HepG2 (cell line): ENCODE results near the gene ODC1. TPM values are rescaled to one million over a fixed set of nuclear protein-coding genes. Genes with fewer than 3 reads are reported as not detected.
A peak's percentile ranks its signal among the peaks of the same experiment; 100 is the strongest.

Source experiments
- ARID5B ChIP-seq: IDR thresholded peaks from 2 replicates; pipeline ENCODE4 v1.4.0; 2020; ENCODE audit warnings: mild to moderate bottlenecking, missing genetic modification reagents
- CEBPB ChIP-seq: IDR thresholded peaks from 2 replicates; pipeline ENCODE4 v1.6.1; 2011; ENCODE audit warnings: low read depth, low read length, improper control_type of control experiment, borderline replicate concordance
- ISL2 ChIP-seq: sonication (generic); formaldehyde crosslinking; IDR thresholded peaks from 2 replicates; pipeline ENCODE4 v1.5.0; 2020; ENCODE audit warnings: missing genetic modification reagents
- MYC ChIP-seq: sonication (generic); formaldehyde crosslinking; IDR thresholded peaks from 2 replicates; pipeline ENCODE4 v1.9.0; 2021; ENCODE audit warnings: missing genetic modification reagents, borderline replicate concordance
- PAXIP1 ChIP-seq: sonication (generic); formaldehyde crosslinking; conservative IDR thresholded peaks from 2 replicates; pipeline ENCODE4 v1.4.0; 2020; ENCODE audit warnings: mild to moderate bottlenecking, missing genetic modification reagents, moderate library complexity
- PITX1 ChIP-seq: sonication (generic); formaldehyde crosslinking; IDR thresholded peaks from 2 replicates; pipeline ENCODE4 v1.5.1; 2020; ENCODE audit warnings: mild to moderate bottlenecking, missing genetic modification reagents
- PPARG ChIP-seq: conservative IDR thresholded peaks from 2 replicates; pipeline ENCODE4 v1.6.1; 2016; ENCODE audit warnings: missing biosample characterization, missing genetic modification reagents
- SAP130 ChIP-seq: IDR thresholded peaks from 2 replicates; pipeline ENCODE4 v1.6.1; 2016; ENCODE audit warnings: low read depth
- SPEN ChIP-seq: sonication (generic); formaldehyde crosslinking; IDR thresholded peaks from 2 replicates; pipeline ENCODE4 v1.5.1; 2020; ENCODE audit warnings: low read depth, mild to moderate bottlenecking, missing genetic modification reagents
- TBX2 ChIP-seq: sonication (generic); formaldehyde crosslinking; IDR thresholded peaks from 2 replicates; pipeline ENCODE4 v1.5.0; 2020; ENCODE audit warnings: missing genetic modification reagents, mild to moderate bottlenecking, borderline replicate concordance
- THAP11 ChIP-seq: IDR thresholded peaks from 2 replicates; pipeline ENCODE4 v1.6.1; 2016; ENCODE audit warnings: missing biosample characterization, missing genetic modification reagents
- TRIM24 ChIP-seq: sonication (generic); formaldehyde crosslinking; IDR thresholded peaks from 2 replicates; pipeline ENCODE4 v1.8.0; 2022; ENCODE audit warnings: mild to moderate bottlenecking, missing genetic modification reagents
- YEATS4 ChIP-seq: sonication (generic); formaldehyde crosslinking; IDR thresholded peaks from 2 replicates; pipeline ENCODE4 v1.4.0; 2020; ENCODE audit warnings: missing genetic modification reagents, borderline replicate concordance
- ZNF232 ChIP-seq: sonication (generic); formaldehyde crosslinking; IDR thresholded peaks from 2 replicates; pipeline ENCODE4 v1.4.0; 2020; ENCODE audit warnings: missing genetic modification reagents, borderline replicate concordance
- ZNF574 ChIP-seq: sonication (generic); formaldehyde crosslinking; IDR thresholded peaks from 2 replicates; pipeline ENCODE4 v1.4.0; 2020; ENCODE audit warnings: missing genetic modification reagents
- ZNF724P ChIP-seq: sonication (generic); formaldehyde crosslinking; IDR thresholded peaks from 2 replicates; pipeline ENCODE4 v1.8.0; 2022; ENCODE audit warnings: missing genetic modification reagents, borderline replicate concordance
- ZNF775 ChIP-seq: sonication (generic); formaldehyde crosslinking; IDR thresholded peaks from 2 replicates; pipeline ENCODE4 v1.4.0; 2020; ENCODE audit warnings: missing genetic modification reagents, mild to moderate bottlenecking, moderate library complexity, borderline replicate concordance
- ZZZ3 ChIP-seq: sonication (generic); formaldehyde crosslinking; IDR thresholded peaks from 2 replicates; pipeline ENCODE4 v1.4.0; 2020; ENCODE audit warnings: missing genetic modification reagents, mild to moderate bottlenecking, borderline replicate concordance
- polyA plus RNA-seq, 8 experiments: library from polyadenylated mRNA; depleted of rRNA in 3 of 8; stranded (reverse) in 7 of 8; unstranded in 1 of 8; fragments of >200 nt; fragmentation: Illumina TruSeq in 4 of 8; extraction: Trizol in 4 of 8; gene quantifications; 2 replicates each; pipeline versions ENCODE4 v1.2.1 to v1.2.3, GENCODE V29; 2011 to 2016; ENCODE audit warnings: low read depth in 4 of 8, missing spikeins in 1 of 8, mixed read lengths in 1 of 8; ENCODE audit not compliant: insufficient read depth in 1 of 8
- total RNA-seq, 5 experiments: library from RNA; depleted of rRNA; stranded (reverse); fragments of >200 nt; fragmentation: Illumina TruSeq; extraction: Trizol; gene quantifications; 2 replicates each; pipeline ENCODE4 v1.2.3, GENCODE V29; 2016; ENCODE audit warnings: low read depth in 1 of 5

The ODC1 gene
- total and polyA plus RNA-seq, 2 of the 13 experiments (the other 11 are each of a cell fraction or from before 2014, with no cell fraction given): 142 to 371 TPM

- TF ChIP-seq ARID5B (CRISPR knock-in tag): peak; percentile 32; the same call in 1 of the 2 replicates
- 0 out of 2 replicates have a peak, but pooled peaks have one; percentile 14 for TF ChIP-seq PITX1 (CRISPR knock-in tag)
- no peak for TF ChIP-seq PPARG (CRISPR knock-in tag)
- TF ChIP-seq SPEN (CRISPR knock-in tag): no peak
- peak; percentile 25; the same call in 1 of the 2 replicates for TF ChIP-seq TBX2 (CRISPR knock-in tag)
- TF ChIP-seq YEATS4 (CRISPR knock-in tag): 0 out of 2 replicates have a peak, but pooled peaks have one; percentile 23
- 0 out of 2 replicates have a peak, but pooled peaks have one; percentile 30 for TF ChIP-seq THAP11 (CRISPR knock-in tag)
- TF ChIP-seq ZZZ3 (CRISPR knock-in tag): no peak
- peak; percentile 21; the same call in 1 of the 2 replicates for TF ChIP-seq MYC
- no peak for TF ChIP-seq ZNF232 (CRISPR knock-in tag)
- TF ChIP-seq ZNF724P (CRISPR knock-in tag): no peak
- TF ChIP-seq ISL2 (CRISPR knock-in tag): peak; percentile 17; the same call in 1 of the 2 replicates
- TF ChIP-seq SAP130 (CRISPR knock-in tag): peak; percentile 39; the same call in 1 of the 2 replicates
- peak; percentile 65; the same call in 1 of the 2 replicates for TF ChIP-seq PAXIP1
- no peak for TF ChIP-seq TRIM24 (CRISPR knock-in tag)
- no peak for TF ChIP-seq ZNF775 (CRISPR knock-in tag)
- peak; percentile 14; the same call in 1 of the 2 replicates for TF ChIP-seq ZNF574 (CRISPR knock-in tag)
- TF ChIP-seq CEBPB: peak; percentile 35; the same call in 1 of the 2 replicates
These were observed 34.3 kb upstream of the ODC1 start (continued) for GRCh38 chr2:10482460-10482859.
